PC-9 (cell line): ENCODE measurements around the gene EGF. TPM values are rescaled to one million over a fixed set of nuclear protein-coding genes. Genes with fewer than 3 reads are reported as not detected.
"Not testable (repeated sequence)": the region's sequence is repeated elsewhere in the genome, so short reads cannot be mapped to it uniquely, and the experiment has no call there.

Source experiments
- BruUV-seq: library from RNA; stranded (reverse); fragments of 400-500 nt; replicated peaks from 2 replicates; lab custom pipeline; 2021; lab: Mats Ljungman, UMichigan
- CTCF ChIA-PET: fragments of 300-600 bp; sonication (Branson Sonifier 250); formaldehyde crosslinking; loops from one replicate; lab custom pipeline; 2022; ENCODE audit warnings: antibody characterized with exemption; lab: Charles Lee
- POLR2A ChIA-PET: fragments of 300-600 bp; sonication (Branson Sonifier 250); formaldehyde crosslinking; loops from one replicate; lab custom pipeline; 2022; ENCODE audit warnings: antibody characterized with exemption; ENCODE audit not compliant: unreplicated experiment; lab: Charles Lee
- DNase-seq, 2 experiments: peaks; one replicate each; pipeline versions ENCODE4 v3.0.0 to v3.0.0-alpha.2; 2015 to 2022; ENCODE audit warnings: mixed read lengths in 1 of 2
- H2AFZ ChIP-seq: fragments of 200-600 bp; sonication (generic); 2 replicates; pipeline ENCODE4 v1.8.1; 2017; ENCODE audit warnings: antibody characterized with exemption
- H3F3A ChIP-seq: fragments of 200-600 bp; sonication (generic); 2 replicates; pipeline ENCODE4 v1.8.1; 2017; ENCODE audit warnings: antibody characterized with exemption, mild to moderate bottlenecking, low read depth; ENCODE audit not compliant: insufficient read depth
- H3K27ac ChIP-seq: fragments of 200-600 bp; sonication (generic); 2 replicates; pipeline ENCODE4 v1.6.1; 2016; ENCODE audit warnings: mixed run types
- H3K27me3 ChIP-seq: fragments of 200-600 bp; sonication (generic); 2 replicates; pipeline ENCODE4 v1.6.1; 2016; ENCODE audit warnings: low read depth, mixed run types; ENCODE audit not compliant: insufficient read depth
- H3K36me3 ChIP-seq: fragments of 200-600 bp; sonication (generic); 2 replicates; pipeline ENCODE4 v1.6.1; 2016; ENCODE audit warnings: low read depth, mixed run types
- H3K4me1 ChIP-seq: fragments of 200-600 bp; sonication (generic); replicated peaks from 2 replicates; pipeline ENCODE4 v1.6.1; 2016; ENCODE audit warnings: mixed run types; ENCODE audit not compliant: insufficient read depth
- H3K4me2 ChIP-seq: fragments of 200-600 bp; sonication (generic); 2 replicates; pipeline ENCODE4 v1.6.1; 2017; ENCODE audit warnings: mixed run types
- H3K4me3 ChIP-seq: fragments of 200-600 bp; sonication (generic); 2 replicates; pipeline ENCODE4 v1.6.1; 2016; ENCODE audit warnings: mixed run types
- H3K79me2 ChIP-seq: fragments of 200-600 bp; sonication (generic); 2 replicates; pipeline ENCODE4 v1.6.1; 2017; ENCODE audit warnings: low read depth, mixed run types
- H3K9me2 ChIP-seq: fragments of 200-600 bp; sonication (generic); 2 replicates; pipeline ENCODE4 v1.8.1; 2017; ENCODE audit warnings: mild to moderate bottlenecking; ENCODE audit not compliant: insufficient read depth
- H3K9me3 ChIP-seq: fragments of 200-600 bp; sonication (generic); 2 replicates; pipeline ENCODE4 v1.8.1; 2016; ENCODE audit warnings: low read depth; ENCODE audit not compliant: insufficient read depth
- H4K20me1 ChIP-seq: fragments of 200-600 bp; sonication (generic); 2 replicates; pipeline ENCODE4 v1.8.1; 2017; ENCODE audit not compliant: insufficient read depth
- CTCF ChIP-seq: fragments of 200-600 bp; sonication (generic); conservative IDR thresholded peaks from 2 replicates; pipeline ENCODE4 v1.6.1; 2017; ENCODE audit warnings: mixed run types, antibody characterized with exemption, mild to moderate bottlenecking, moderate library complexity
- EZH2 ChIP-seq: fragments of 200-600 bp; sonication (generic); IDR thresholded peaks from 2 replicates; pipeline ENCODE4 v1.8.0; 2017; ENCODE audit warnings: antibody characterized with exemption, low read depth
- intact Hi-C: fragments of 100-400 bp; cut with micrococcal nuclease; formaldehyde crosslinking; loops from one replicate; pipeline ENCODE4 v1.10.0; 2022; ENCODE audit not compliant: unreplicated experiment
- total RNA-seq: library from RNA; stranded (reverse); gene quantifications from 2 replicates; pipeline ENCODE4 v1.2.3, GENCODE V29; 2021

The EGF gene
- total RNA-seq, 1 experiment from 2014 or later, result 20.4 TPM

- H2AFZ ChIP-seq, result no peak overlapping the region
- no peaks in the 10 kb centered on the region for H3K9me2 ChIP-seq
- TF ChIP-seq CTCF, result no peak
- TF ChIP-seq EZH2, result no peak
- no peak overlapping the region for H3K4me3 ChIP-seq
- no peaks in the 10 kb centered on the region for H3K79me2 ChIP-seq
- POLR2A ChIA-PET, result no interaction called here
- H3K36me3 ChIP-seq, result no peaks in the 10 kb centered on the region
- no peaks in the 10 kb centered on the region for H3K4me1 ChIP-seq
- H3F3A ChIP-seq, result no peaks in the 10 kb centered on the region
- CTCF ChIA-PET, result no interaction called here
- no peaks in the 10 kb centered on the region for H3K27me3 ChIP-seq
- no peak overlapping the region for H3K27ac ChIP-seq
- H4K20me1 ChIP-seq, result no peaks in the 10 kb centered on the region
- intact Hi-C loops, result no loop called here
- H3K9me3 ChIP-seq, result no peaks in the 10 kb centered on the region
- no TSS peak for BruUV-seq
- H3K4me2 ChIP-seq, result no peak overlapping the region
- DNase-seq, result no peak
Observed at GRCh38 chr4:110032603-110033002, 119.9 kb downstream of the EGF start.

- BruUV-seq, result no TSS peak
Observed at GRCh38 chr4:110033355-110034025, 120.8 kb downstream of the EGF start.

GRCh38 chr4:110034026-110034393 is 121.3 kb downstream of the EGF start:
- H4K20me1 ChIP-seq, result no peaks in the 10 kb centered on the region
- DNase-seq, result no peak
- no peaks in the 10 kb centered on the region for H3K4me1 ChIP-seq
- no peak overlapping the region for H3K4me2 ChIP-seq
- no peak overlapping the region for H3K4me3 ChIP-seq
- no peaks in the 10 kb centered on the region for H3K79me2 ChIP-seq
- H3K27me3 ChIP-seq, result no peaks in the 10 kb centered on the region
- H3K36me3 ChIP-seq, result no peaks in the 10 kb centered on the region
- H2AFZ ChIP-seq, result no peak overlapping the region
- H3K9me3 ChIP-seq, result no peaks in the 10 kb centered on the region
- no TSS peak for BruUV-seq
- H3K9me2 ChIP-seq, result no peaks in the 10 kb centered on the region
- no peak for TF ChIP-seq CTCF
- no peak for TF ChIP-seq EZH2
- H3K27ac ChIP-seq, result no peak overlapping the region
- ChIA-PET CTCF (no interaction called here), POLR2A (no interaction called here)
- no peaks in the 10 kb centered on the region for H3F3A ChIP-seq
- intact Hi-C loops, result no loop called here

More at GRCh38 chr4:110033355-110034025, 120.8 kb downstream of the EGF start:
- Histone ChIP-seq H3K9me2 (no peaks in the 10 kb centered on the region), H3K9me3 (no peaks in the 10 kb centered on the region), H3K27me3 (no peaks in the 10 kb centered on the region), H3K4me2 (no peak overlapping the region), H3K4me3 (no peak overlapping the region), H3K79me2 (no peaks in the 10 kb centered on the region), H3K4me1 (no peaks in the 10 kb centered on the region), H4K20me1 (no peaks in the 10 kb centered on the region), H3F3A (no peaks in the 10 kb centered on the region), H3K36me3 (no peaks in the 10 kb centered on the region), H3K27ac (no peak overlapping the region), H2AFZ (no peak overlapping the region)
- POLR2A ChIA-PET, result no interaction called here
- DNase-seq, result no peak
- intact Hi-C loops, result no loop called here
- TF ChIP-seq EZH2 (no peak), CTCF (no peak)
- CTCF ChIA-PET, result no interaction called here

- intact Hi-C loops, H3K4me3 ChIP-seq, H2AFZ ChIP-seq, H3K4me2 ChIP-seq, H3K4me1 ChIP-seq, H3K27ac ChIP-seq, BruUV-seq, DNase-seq, H4K20me1 ChIP-seq, H3K9me3 ChIP-seq, H3K79me2 ChIP-seq, H3K36me3 ChIP-seq, H3K9me2 ChIP-seq, H3K27me3 ChIP-seq, H3F3A ChIP-seq, CTCF ChIA-PET: not testable (repeated sequence)
- POLR2A ChIA-PET, result interaction anchor here (0.5 kb wide), 1 partner anchor 84 kb away, joined by 3 read pairs; no protein-coding TSS in a partner anchor
Observed at GRCh38 chr4:110039164-110039563, 126.5 kb downstream of the EGF start.
